B cell (primary cell): ENCODE measurements around the gene SMARCD2. TPM values are rescaled to one million over a fixed set of nuclear protein-coding genes. Genes with fewer than 3 reads are reported as not detected.

Source experiments
- ATAC-seq: fragments of 200-7000 bp; cut with Tn5 transposase; one replicate; pipeline ENCODE4 v1.10.0; 2021; ENCODE audit warnings: low read depth, mild to moderate bottlenecking, moderate number of reproducible peaks, moderate library complexity
- CTCF ChIA-PET: fragments of 350-600 bp; sonication (Branson Sonifier 250); formaldehyde crosslinking; loops from one replicate; lab custom pipeline; 2021; ENCODE audit warnings: antibody characterized with exemption, inconsistent platforms; lab: Charles Lee
- POLR2A ChIA-PET: fragments of 350-600 bp; sonication (Branson Sonifier 250); formaldehyde crosslinking; loops from one replicate; lab custom pipeline; 2021; ENCODE audit warnings: antibody characterized with exemption; lab: Charles Lee
- DNase-seq: peaks from one replicate; pipeline ENCODE4 v3.0.0; 2013
- H2AFZ ChIP-seq: 2 replicates; pipeline ENCODE4 v1.6.1; 2012; ENCODE audit warnings: mild to moderate bottlenecking, low read depth, low read length; ENCODE audit not compliant: insufficient read depth, poor library complexity, severe bottlenecking
- H3K27ac ChIP-seq, 2 donors: 1 replicate in 1 of 2; 2 replicates in 1 of 2; pipeline ENCODE4 v1.5.1; 2012 to 2013; ENCODE audit warnings: low read length in 2 of 2, mild to moderate bottlenecking in 2 of 2, moderate library complexity in 1 of 2
- H3K27me3 ChIP-seq, 4 experiments: fragments of 200-600 bp in 1 of 4; sonication (generic) in 1 of 4; replicated peaks in 1 of 4; 1 replicate in 2 of 4; 2 replicates in 2 of 4; pipeline versions ENCODE4 v1.6.1 to v1.7.0; 2013 to 2016; ENCODE audit warnings: low read length in 3 of 4, mild to moderate bottlenecking in 2 of 4, mixed read lengths in 1 of 4, moderate library complexity in 1 of 4; ENCODE audit not compliant: insufficient read depth in 4 of 4, control insufficient read depth in 3 of 4; ENCODE audit errors: control extremely low read depth in 1 of 4
- H3K36me3 ChIP-seq, 2 experiments: replicated peaks in 1 of 2; 1 replicate in 1 of 2; 2 replicates in 1 of 2; pipeline versions ENCODE4 v1.6.1 to v1.7.1; 2013; ENCODE audit warnings: low read length in 1 of 2; ENCODE audit not compliant: insufficient read depth in 2 of 2, control insufficient read depth in 1 of 2; ENCODE audit errors: control extremely low read depth in 1 of 2, extremely low read depth in 1 of 2
- H3K4me1 ChIP-seq, 2 donors: fragments of 200-600 bp in 1 of 2; sonication (generic) in 1 of 2; 1 replicate in 1 of 2; 2 replicates in 1 of 2; pipeline versions ENCODE4 v1.5.1 to v1.6.1; 2013 to 2017; ENCODE audit warnings: low read length in 2 of 2; ENCODE audit not compliant: control insufficient read depth in 2 of 2, insufficient read depth in 2 of 2
- H3K4me2 ChIP-seq: replicated peaks from 2 replicates; pipeline ENCODE3; 2012; ENCODE audit warnings: mild to moderate bottlenecking, low read depth, low read length; ENCODE audit not compliant: poor library complexity, severe bottlenecking
- H3K4me3 ChIP-seq, 5 experiments: fragments of 200-600 bp in 1 of 5; sonication (generic) in 1 of 5; 1 replicate in 3 of 5; 2 replicates in 2 of 5; pipeline versions ENCODE4 v1.5.1 to v1.7.0; 2011 to 2016; ENCODE audit warnings: low read length in 4 of 5, mild to moderate bottlenecking in 4 of 5, low read depth in 2 of 5, control low read depth in 1 of 5, moderate library complexity in 1 of 5; ENCODE audit not compliant: insufficient read depth in 1 of 5; ENCODE audit errors: control extremely low read depth in 1 of 5, extremely low read depth in 1 of 5
- H3K79me2 ChIP-seq: fragments of 200-600 bp; sonication (generic); one replicate; pipeline ENCODE4 v1.6.0; 2016; ENCODE audit warnings: low read length; ENCODE audit not compliant: control insufficient read depth, insufficient read depth
- H3K9ac ChIP-seq: fragments of 200-600 bp; sonication (generic); 2 replicates; pipeline ENCODE4 v1.6.1; 2017; ENCODE audit warnings: mild to moderate bottlenecking, low read length, moderate library complexity
- H3K9me3 ChIP-seq, 3 donors: one replicate each; pipeline versions ENCODE4 v1.6.1 to v1.7.1; 2013; ENCODE audit warnings: low read length in 2 of 3; ENCODE audit not compliant: control insufficient read depth in 2 of 3, insufficient read depth in 1 of 3; ENCODE audit errors: control extremely low read depth in 1 of 3
- H4K20me1 ChIP-seq: 2 replicates; pipeline ENCODE4 v1.6.0; 2012; ENCODE audit warnings: mild to moderate bottlenecking, low read length; ENCODE audit not compliant: insufficient read depth, control insufficient read depth, poor library complexity, severe bottlenecking
- H3K27ac Mint-ChIP-seq: one replicate; pipeline ENCODE4 v1.8.0; 2021; ENCODE audit warnings: mixed read lengths
- H3K27me3 Mint-ChIP-seq: one replicate; pipeline ENCODE4 v1.8.0; 2021; ENCODE audit warnings: mixed read lengths
- H3K4me1 Mint-ChIP-seq: one replicate; pipeline ENCODE4 v1.8.0; 2021; ENCODE audit warnings: mixed read lengths
- H3K4me3 Mint-ChIP-seq: one replicate; pipeline ENCODE4 v1.8.0; 2021; ENCODE audit warnings: mixed read lengths
- H3K9me3 Mint-ChIP-seq: one replicate; pipeline ENCODE4 v1.8.0; 2022; ENCODE audit warnings: mixed read lengths; ENCODE audit not compliant: insufficient read depth
- EZH2 ChIP-seq: IDR thresholded peaks from 2 replicates; pipeline ENCODE4 v1.6.1; 2012; ENCODE audit warnings: borderline replicate concordance, low read depth, mild to moderate bottlenecking, moderate library complexity, low read length; ENCODE audit not compliant: insufficient read depth, poor library complexity, severe bottlenecking
- WGBS: methylation state at CpG from one replicate; pipeline ENCODE4 v1.1.5; 2013; ENCODE audit warnings: missing lambda C conversion rate; ENCODE audit not compliant: insufficient coverage; 5-methylcytosine and 5-hydroxymethylcytosine counted together
- intact Hi-C: fragments of 100-400 bp; cut with micrococcal nuclease; formaldehyde crosslinking; loops from one replicate; pipeline ENCODE4 v1.10.0; 2022
- polyA plus RNA-seq: library from polyadenylated mRNA; depleted of rRNA; stranded (reverse); fragments of >200 nt; gene quantifications from 2 replicates; pipeline ENCODE4 v1.2.3, GENCODE V29; 2012
- total RNA-seq, 2 donors: library from RNA; stranded (reverse); fragments of 120-200 nt in 1 of 2; gene quantifications; 1 replicate in 1 of 2; 2 replicates in 1 of 2; pipeline versions ENCODE4 v1.2.3 to v1.2.4, GENCODE V29; 2013 to 2022
- TF ChIP-seq, protein P1 (sequence below): fragments of 200-600 bp; IDR thresholded peaks from one replicate; pipeline ENCODE4 v1.8.0; 2022; ENCODE audit warnings: antibody characterized with exemption, mild to moderate bottlenecking

The SMARCD2 gene
- total and polyA plus RNA-seq, 2 donors (not counting 1 experiment from before 2014, with no cell fraction given), result 60.6 to 124 TPM

DNA sequence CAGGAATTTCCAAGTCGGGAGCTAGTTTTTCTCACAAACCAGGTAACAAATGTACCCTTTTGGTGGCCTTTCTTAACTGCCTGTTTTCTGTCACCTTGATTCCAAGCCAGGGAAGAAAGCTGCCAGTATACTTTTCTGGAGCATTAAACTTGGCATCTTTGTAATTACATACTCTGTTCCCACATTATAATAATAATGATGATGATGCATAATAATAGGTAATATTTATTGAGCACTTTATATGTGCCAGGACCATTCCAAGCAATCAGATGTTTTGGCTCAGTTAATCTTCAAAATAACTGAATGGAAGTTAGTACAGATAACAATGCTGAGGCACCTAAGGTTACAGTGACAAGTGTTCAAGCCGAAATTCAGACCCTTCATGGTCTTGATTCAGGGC, 26.4 kb downstream of the SMARCD2 start:
- ChIA-PET CTCF (interaction anchor here (1.8 kb wide), 1 partner anchor 16 kb away, joined by 3 read pairs; no protein-coding TSS in a partner anchor), POLR2A (interaction anchor here (0.6 kb wide), 1 partner anchor 608 kb away, joined by 4 read pairs; no protein-coding TSS in a partner anchor)
- ATAC-seq, result no peak
- peaks cover 11% of the 10 kb centered on the region for H3K4me1 Mint-ChIP-seq
- intact Hi-C loops, result no loop called here
- H3K4me3 ChIP-seq, result no peak overlapping the region
- H3K4me3 Mint-ChIP-seq, result no peak overlapping the region
- WGBS, result 86% methylated on average over 1 of the region's 2 CpGs
- no peaks in the 10 kb centered on the region for H3K9me3 ChIP-seq
- no peak overlapping the region for H3K27ac ChIP-seq
- H3K9me3 Mint-ChIP-seq, result no peaks in the 10 kb centered on the region
- no peak overlapping the region for H3K27ac Mint-ChIP-seq
- H3K36me3 ChIP-seq, result peaks cover 10 to 96% of the 10 kb centered on the region in 2 experiments
- H4K20me1 ChIP-seq, result no peaks in the 10 kb centered on the region
- no peak overlapping the region for H3K4me2 ChIP-seq
- H3K27me3 Mint-ChIP-seq, result no peaks in the 10 kb centered on the region
- no peak for TF ChIP-seq EZH2
- TF ChIP-seq, protein P1, sequence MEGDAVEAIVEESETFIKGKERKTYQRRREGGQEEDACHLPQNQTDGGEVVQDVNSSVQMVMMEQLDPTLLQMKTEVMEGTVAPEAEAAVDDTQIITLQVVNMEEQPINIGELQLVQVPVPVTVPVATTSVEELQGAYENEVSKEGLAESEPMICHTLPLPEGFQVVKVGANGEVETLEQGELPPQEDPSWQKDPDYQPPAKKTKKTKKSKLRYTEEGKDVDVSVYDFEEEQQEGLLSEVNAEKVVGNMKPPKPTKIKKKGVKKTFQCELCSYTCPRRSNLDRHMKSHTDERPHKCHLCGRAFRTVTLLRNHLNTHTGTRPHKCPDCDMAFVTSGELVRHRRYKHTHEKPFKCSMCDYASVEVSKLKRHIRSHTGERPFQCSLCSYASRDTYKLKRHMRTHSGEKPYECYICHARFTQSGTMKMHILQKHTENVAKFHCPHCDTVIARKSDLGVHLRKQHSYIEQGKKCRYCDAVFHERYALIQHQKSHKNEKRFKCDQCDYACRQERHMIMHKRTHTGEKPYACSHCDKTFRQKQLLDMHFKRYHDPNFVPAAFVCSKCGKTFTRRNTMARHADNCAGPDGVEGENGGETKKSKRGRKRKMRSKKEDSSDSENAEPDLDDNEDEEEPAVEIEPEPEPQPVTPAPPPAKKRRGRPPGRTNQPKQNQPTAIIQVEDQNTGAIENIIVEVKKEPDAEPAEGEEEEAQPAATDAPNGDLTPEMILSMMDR, result no peak
- no peaks in the 10 kb centered on the region for H3K27me3 ChIP-seq
- peaks cover 7% of the 10 kb centered on the region for H3K79me2 ChIP-seq
- no peak for DNase-seq
- H3K9ac ChIP-seq, result no peak overlapping the region
- peaks cover 4 to 6% of the 10 kb centered on the region in 2 donors for H3K4me1 ChIP-seq
- H2AFZ ChIP-seq, result no peak overlapping the region

DNA sequence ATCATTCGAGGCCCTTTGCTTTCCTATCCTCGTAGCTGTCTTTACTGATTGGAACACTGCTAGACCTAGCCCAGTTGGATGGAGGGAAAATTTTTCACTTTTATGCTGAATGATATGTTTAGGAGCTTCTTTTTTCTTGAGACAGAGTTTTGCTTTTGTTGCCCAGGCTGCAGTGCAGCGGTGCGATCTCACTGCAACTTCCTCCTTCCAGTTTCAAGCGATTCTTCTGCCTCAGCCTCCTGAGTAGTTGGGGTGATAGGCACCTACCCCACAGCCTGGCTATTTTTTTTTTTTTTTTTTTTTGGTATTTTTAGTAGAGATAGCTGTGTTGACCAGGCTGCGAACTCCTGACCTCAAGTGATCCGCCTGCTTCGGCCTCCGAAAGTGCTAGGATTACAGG, 32.5 kb downstream of the SMARCD2 start:
- Histone ChIP-seq H3K36me3 (peaks cover 11 to 84% of the 10 kb centered on the region in 2 experiments), H3K4me3 (no peak overlapping the region), H3K9ac (no peak overlapping the region), H3K4me2 (no peak overlapping the region), H3K79me2 (peaks cover 7% of the 10 kb centered on the region), H3K27me3 (no peaks in the 10 kb centered on the region), H2AFZ (no peak overlapping the region), H3K27ac (peak overlapping the region in 1 of 2 donors; percentile 54), H3K9me3 (no peaks in the 10 kb centered on the region), H4K20me1 (no peaks in the 10 kb centered on the region), H3K4me1 (peaks cover 9 to 10% of the 10 kb centered on the region in 2 donors)
- Mint-ChIP-seq H3K4me1 (peaks cover 11% of the 10 kb centered on the region), H3K9me3 (no peaks in the 10 kb centered on the region), H3K4me3 (no peak overlapping the region), H3K27me3 (no peaks in the 10 kb centered on the region), H3K27ac (peak overlapping the region; percentile 75)
- intact Hi-C loops, result no loop called here
- no peak for TF ChIP-seq EZH2
- TF ChIP-seq, protein P1, result no peak
- WGBS, result 100% methylated on average over 2 of the region's 9 CpGs
- ATAC-seq (peak; percentile 54), DNase-seq (peak; percentile 43)
- POLR2A ChIA-PET, result no interaction called here
- CTCF ChIA-PET, result interaction anchor here (0.8 to 3.7 kb wide), 6 partner anchors 8 to 384 kb away, joined by 3 to 14 read pairs (median 4); no protein-coding TSS in a partner anchor
